Esophagus squamous epithelium (tissue), 4 donors: ENCODE results near the gene ARSI.

ENCODE experiments used
- POLR2A ChIP-seq, 4 donors: fragments of 450-650 bp; IDR thresholded peaks; one replicate each; pipeline ENCODE4 v1.6.1; 2017; ENCODE audit warnings: antibody characterized with exemption in 4 of 4, mild to moderate bottlenecking in 4 of 4, moderate library complexity in 3 of 4
- TF ChIP-seq, protein P1 (sequence below), 6 experiments: fragments of 450-650 bp in 4 of 6; fragments of 200-600 bp in 2 of 6; sonication (generic) in 2 of 6; IDR thresholded peaks; one replicate each; pipeline ENCODE4 v1.5.1; 2016 to 2019; ENCODE audit warnings: antibody characterized with exemption in 6 of 6, mild to moderate bottlenecking in 4 of 6, moderate library complexity in 4 of 6

DNA sequence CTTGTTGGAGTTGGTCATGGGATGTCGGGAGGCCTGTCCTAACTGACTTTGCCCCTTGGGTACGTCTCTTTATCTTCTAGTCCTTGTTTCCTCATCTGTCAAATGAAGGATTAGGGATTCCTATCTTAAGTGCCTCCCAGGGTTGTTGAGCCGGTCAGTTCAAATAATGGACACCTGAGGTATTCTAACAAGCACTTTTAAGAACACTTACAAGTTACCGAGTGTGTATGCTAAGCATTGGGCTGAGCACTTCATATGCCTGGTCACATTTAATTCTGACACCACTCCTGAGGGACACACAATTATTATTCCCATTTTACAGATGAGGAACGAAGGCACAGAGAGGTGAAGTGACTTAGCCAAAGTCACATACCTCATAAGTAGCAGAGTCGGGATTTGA is 50.2 kb downstream of the ARSI start:
- TF ChIP-seq POLR2A (IDR thresholded peaks at IDR 0.05) = no peak
- TF ChIP-seq, protein P1, sequence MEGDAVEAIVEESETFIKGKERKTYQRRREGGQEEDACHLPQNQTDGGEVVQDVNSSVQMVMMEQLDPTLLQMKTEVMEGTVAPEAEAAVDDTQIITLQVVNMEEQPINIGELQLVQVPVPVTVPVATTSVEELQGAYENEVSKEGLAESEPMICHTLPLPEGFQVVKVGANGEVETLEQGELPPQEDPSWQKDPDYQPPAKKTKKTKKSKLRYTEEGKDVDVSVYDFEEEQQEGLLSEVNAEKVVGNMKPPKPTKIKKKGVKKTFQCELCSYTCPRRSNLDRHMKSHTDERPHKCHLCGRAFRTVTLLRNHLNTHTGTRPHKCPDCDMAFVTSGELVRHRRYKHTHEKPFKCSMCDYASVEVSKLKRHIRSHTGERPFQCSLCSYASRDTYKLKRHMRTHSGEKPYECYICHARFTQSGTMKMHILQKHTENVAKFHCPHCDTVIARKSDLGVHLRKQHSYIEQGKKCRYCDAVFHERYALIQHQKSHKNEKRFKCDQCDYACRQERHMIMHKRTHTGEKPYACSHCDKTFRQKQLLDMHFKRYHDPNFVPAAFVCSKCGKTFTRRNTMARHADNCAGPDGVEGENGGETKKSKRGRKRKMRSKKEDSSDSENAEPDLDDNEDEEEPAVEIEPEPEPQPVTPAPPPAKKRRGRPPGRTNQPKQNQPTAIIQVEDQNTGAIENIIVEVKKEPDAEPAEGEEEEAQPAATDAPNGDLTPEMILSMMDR (IDR thresholded peaks at IDR 0.05) = no peak
